ENCODE measurements around the gene TRIM49C.
"Not testable (repeated sequence)": the region's sequence is repeated elsewhere in the genome, so short reads cannot be mapped to it uniquely, and the experiment has no call there.

TRIM49C gene

DNA sequence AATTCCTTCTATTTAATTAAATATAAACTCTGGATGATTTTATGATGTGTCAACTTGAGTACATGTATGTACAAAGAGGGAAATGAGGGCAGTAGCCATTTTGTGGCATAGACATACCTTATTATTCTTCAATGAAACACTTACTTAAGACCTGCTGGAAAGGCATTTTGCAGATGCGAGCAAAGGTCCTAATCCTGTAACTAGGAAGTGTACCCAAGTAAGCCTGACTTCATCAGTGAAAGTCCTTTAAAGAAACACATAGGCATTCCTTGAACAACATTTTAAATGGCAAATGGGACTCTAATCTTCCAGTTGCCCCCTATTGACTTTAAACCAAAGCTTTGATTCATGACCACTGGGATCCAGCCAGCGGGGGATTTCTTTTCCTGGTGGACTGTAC lies at the start of gene TRIM49C:
TRIM49C (plus strand) TSS at position 301 of the 400 bp plus-strand sequence. CDS start 4,106 bp downstream, outside the sequence.
- not testable (repeated sequence) for H3K9me3 Mint-ChIP-seq; H3K27ac Mint-ChIP-seq; DNase-seq; H3K4me1 Mint-ChIP-seq; H3K27me3 Mint-ChIP-seq (ENCODE audit: low read depth, poor library complexity); H3K4me3 Mint-ChIP-seq; H3K36me3 Mint-ChIP-seq (ENCODE audit: low read depth)

GRCh38 chr11:90024184-90024583 lies 6.7 kb upstream of the TRIM49C start:
- not testable (repeated sequence) for H3K4me1 Mint-ChIP-seq; H3K27ac Mint-ChIP-seq; H3K36me3 Mint-ChIP-seq (ENCODE audit: low read depth); H3K9me3 Mint-ChIP-seq; DNase-seq; H3K27me3 Mint-ChIP-seq (ENCODE audit: low read depth, poor library complexity); H3K4me3 Mint-ChIP-seq

DNA sequence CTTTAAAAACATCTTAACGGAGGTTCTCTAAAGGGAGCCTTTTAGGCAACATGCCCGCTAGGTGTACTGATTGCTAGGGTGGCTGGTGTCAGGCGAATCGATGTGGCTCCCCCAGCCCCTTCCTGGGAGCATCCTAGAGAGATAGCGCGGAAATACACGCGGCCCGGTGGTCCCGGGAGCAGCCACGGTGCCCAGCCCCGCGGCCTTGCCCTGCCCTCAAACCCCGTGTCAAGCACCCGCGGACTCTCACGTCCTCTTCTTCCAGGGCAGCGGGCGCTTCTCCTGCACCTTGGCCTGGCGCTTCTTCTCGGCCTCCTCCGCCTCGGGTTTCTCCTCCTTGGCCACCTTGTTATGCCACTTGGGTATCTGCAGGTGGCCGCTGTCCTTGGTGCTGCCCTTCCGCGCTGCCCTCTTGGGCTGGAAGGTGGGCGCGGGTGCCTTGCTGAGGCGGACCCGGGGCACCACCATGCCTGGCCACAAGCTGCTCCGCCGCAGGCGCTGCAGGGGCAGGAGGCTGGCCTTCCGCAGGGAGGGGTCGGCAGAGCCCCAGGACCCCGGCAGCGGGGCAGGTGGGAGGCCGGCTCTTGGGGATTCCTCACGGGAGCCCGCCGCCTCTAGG lies 20.8 kb downstream of the TRIM49C start:
- not testable (repeated sequence) for H3K9me3 Mint-ChIP-seq; H3K36me3 Mint-ChIP-seq (ENCODE audit: low read depth); H3K27me3 Mint-ChIP-seq (ENCODE audit: low read depth, poor library complexity); H3K4me1 Mint-ChIP-seq; H3K4me3 Mint-ChIP-seq; H3K27ac Mint-ChIP-seq
- DNase-seq: peak; percentile 64

DNA sequence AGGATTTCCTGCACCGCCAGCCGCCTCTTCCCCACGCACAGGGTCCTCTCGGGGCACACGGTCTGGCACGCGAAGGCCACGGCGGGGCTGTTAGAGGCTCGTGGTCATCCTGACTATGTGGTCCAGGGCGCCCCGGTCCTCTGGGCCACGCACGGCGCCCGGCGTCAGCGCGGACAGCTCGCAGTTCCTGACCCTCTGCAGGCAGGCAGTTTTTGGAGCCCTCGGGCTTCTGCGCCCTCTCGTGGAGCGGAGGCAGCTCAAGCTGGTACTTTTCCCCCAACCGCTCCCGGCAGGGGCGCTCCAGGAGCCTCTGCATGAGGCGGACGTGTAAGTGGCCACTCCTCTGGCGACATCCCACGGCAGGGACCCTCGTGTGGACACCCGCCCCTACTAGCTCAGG lies 21.4 kb downstream of the TRIM49C start:
- H3K4me1 Mint-ChIP-seq; H3K9me3 Mint-ChIP-seq; H3K36me3 Mint-ChIP-seq (ENCODE audit: low read depth); H3K27ac Mint-ChIP-seq; H3K27me3 Mint-ChIP-seq (ENCODE audit: low read depth, poor library complexity): not testable (repeated sequence)
- DNase-seq: peak; percentile 51
- peak overlapping the region; percentile 68 for H3K4me3 Mint-ChIP-seq

- not testable (repeated sequence) for DNase-seq, H3K4me3 Mint-ChIP-seq
These were observed 22.6 kb downstream of the TRIM49C start for GRCh38 chr11:90053545-90053944.

DNA sequence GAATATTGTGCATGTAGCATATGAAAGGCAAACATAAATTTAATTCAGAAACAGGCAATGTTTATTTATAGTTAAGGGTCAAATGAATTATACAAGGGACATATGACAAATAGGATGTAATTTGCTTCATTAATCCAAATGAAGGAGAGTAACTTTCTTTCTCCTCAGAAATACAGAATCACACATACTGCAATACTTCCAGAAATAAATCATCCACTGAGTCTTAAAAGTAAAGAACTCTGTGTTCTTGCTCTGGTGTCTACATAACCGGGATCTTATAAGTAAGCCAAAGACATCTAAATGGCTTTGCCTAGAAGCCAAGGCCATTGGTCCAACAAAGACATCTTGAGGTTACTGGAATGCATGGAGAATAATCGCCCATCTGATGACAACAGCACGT lies 54.7 kb downstream of the TRIM49C start, which contains the start of gene UBTFL1:
UBTFL1 (plus strand) TSS at position 301 of the 400 bp plus-strand sequence; CDS start at position 301, 0 bp downstream.
- H3K9me3 Mint-ChIP-seq; H3K4me1 Mint-ChIP-seq; H3K27ac Mint-ChIP-seq; DNase-seq; H3K36me3 Mint-ChIP-seq (ENCODE audit: low read depth); H3K27me3 Mint-ChIP-seq (ENCODE audit: low read depth, poor library complexity); H3K4me3 Mint-ChIP-seq: not testable (repeated sequence)

More at GRCh38 chr11:90053545-90053944, 22.6 kb downstream of the TRIM49C start:
- H3K4me1 Mint-ChIP-seq; H3K27me3 Mint-ChIP-seq (ENCODE audit: low read depth, poor library complexity); H3K36me3 Mint-ChIP-seq (ENCODE audit: low read depth); H3K27ac Mint-ChIP-seq; H3K9me3 Mint-ChIP-seq: not testable (repeated sequence)

- H3K4me1 Mint-ChIP-seq; H3K9me3 Mint-ChIP-seq; H3K36me3 Mint-ChIP-seq (ENCODE audit: low read depth); H3K27me3 Mint-ChIP-seq (ENCODE audit: low read depth, poor library complexity); DNase-seq; H3K27ac Mint-ChIP-seq; H3K4me3 Mint-ChIP-seq: not testable (repeated sequence)
These were observed 57.8 kb downstream of the TRIM49C start for GRCh38 chr11:90088731-90089130.
